Loucy (cell line): ENCODE results near the gene ELMO1.

Experiments
- H2AFZ ChIP-seq: fragments of 200-600 bp; sonication (generic); 2 replicates; pipeline ENCODE4 v1.6.0; 2016; ENCODE audit warnings: antibody characterized with exemption, mild to moderate bottlenecking, low read length, moderate library complexity
- H3F3A ChIP-seq: fragments of 200-600 bp; 2 replicates; pipeline ENCODE4 v1.6.0; 2016; ENCODE audit warnings: antibody characterized with exemption, low read depth, mild to moderate bottlenecking
- H3K27me3 ChIP-seq: fragments of 200-600 bp; sonication (generic); 2 replicates; pipeline ENCODE4 v1.6.1; 2014; ENCODE audit warnings: low read length, mild to moderate bottlenecking; ENCODE audit not compliant: insufficient read depth, poor library complexity, severe bottlenecking
- H3K36me3 ChIP-seq: fragments of 200-600 bp; sonication (generic); 2 replicates; pipeline ENCODE4 v1.6.1; 2016; ENCODE audit warnings: low read length; ENCODE audit not compliant: insufficient read depth
- H3K4me1 ChIP-seq: fragments of 200-600 bp; sonication (generic); 2 replicates; pipeline ENCODE4 v1.5.1; 2014; ENCODE audit warnings: low read length, mild to moderate bottlenecking; ENCODE audit not compliant: insufficient read depth, poor library complexity, severe bottlenecking
- H3K4me2 ChIP-seq: fragments of 200-600 bp; sonication (generic); 2 replicates; pipeline ENCODE4 v1.6.0; 2014; ENCODE audit warnings: antibody characterized with exemption, low read length, low read depth, mild to moderate bottlenecking; ENCODE audit not compliant: poor library complexity, severe bottlenecking
- H3K4me3 ChIP-seq: fragments of 200-600 bp; sonication (generic); 2 replicates; pipeline ENCODE4 v1.5.1; 2014; ENCODE audit warnings: low read length, mild to moderate bottlenecking, mixed read lengths; ENCODE audit not compliant: poor library complexity, severe bottlenecking
- H3K79me2 ChIP-seq: fragments of 200-600 bp; sonication (generic); 2 replicates; pipeline ENCODE4 v1.6.1; 2014; ENCODE audit warnings: low read length; ENCODE audit not compliant: insufficient read depth
- H3K9ac ChIP-seq: fragments of 200-600 bp; sonication (generic); 2 replicates; pipeline ENCODE4 v1.6.0; 2014; ENCODE audit warnings: mild to moderate bottlenecking, low read depth, low read length, moderate library complexity; ENCODE audit not compliant: poor library complexity, severe bottlenecking
- H3K9me2 ChIP-seq: fragments of 200-600 bp; sonication (generic); replicated peaks from 2 replicates; pipeline ENCODE4 v1.6.1; 2016; ENCODE audit warnings: low read depth, low read length, mixed read lengths
- H3K9me3 ChIP-seq: fragments of 200-600 bp; sonication (generic); 2 replicates; pipeline ENCODE4 v1.6.1; 2014; ENCODE audit warnings: mild to moderate bottlenecking, antibody characterized with exemption, low read length, low read depth; ENCODE audit not compliant: insufficient read depth
- H4K20me1 ChIP-seq: fragments of 200-600 bp; sonication (generic); 2 replicates; pipeline ENCODE4 v1.6.0; 2014; ENCODE audit warnings: antibody characterized with exemption, low read length, mild to moderate bottlenecking; ENCODE audit not compliant: insufficient read depth, poor library complexity, severe bottlenecking
- CTCF ChIP-seq: fragments of 200-600 bp; sonication (generic); conservative IDR thresholded peaks from 2 replicates; pipeline ENCODE4 v1.5.1; 2014; ENCODE audit warnings: mild to moderate bottlenecking, antibody characterized with exemption, low read length
- EZH2phosphoT487 ChIP-seq: fragments of 200-600 bp; IDR thresholded peaks from 2 replicates; pipeline ENCODE4 v1.6.1; 2018; ENCODE audit warnings: antibody characterized with exemption, mild to moderate bottlenecking, moderate library complexity, borderline replicate concordance

Gene ELMO1

GRCh38 chr7:37417107-37417474 lies 31.6 kb downstream of the ELMO1 start:
- TF ChIP-seq EZH2phosphoT487: no peak
- TF ChIP-seq CTCF: no peak
- H3K4me2 ChIP-seq: no peak overlapping the region
- H3K36me3 ChIP-seq: 0 out of 2 replicates have a peak, but pooled peaks cover 2% of the 10 kb centered on the region
- H3K27me3 ChIP-seq: no peaks in the 10 kb centered on the region
- no peaks in the 10 kb centered on the region for H4K20me1 ChIP-seq
- H2AFZ ChIP-seq: no peak overlapping the region
- no peaks in the 10 kb centered on the region for H3K9me2 ChIP-seq
- H3F3A ChIP-seq: no peaks in the 10 kb centered on the region
- peaks cover 14% of the 10 kb centered on the region; the same call in 1 of the 2 replicates for H3K79me2 ChIP-seq
- no peak overlapping the region for H3K4me3 ChIP-seq
- H3K4me1 ChIP-seq: peaks cover 11% of the 10 kb centered on the region
- H3K9ac ChIP-seq: no peak overlapping the region
- no peaks in the 10 kb centered on the region for H3K9me3 ChIP-seq

GRCh38 chr7:37416378-37417106 lies 32.1 kb downstream of the ELMO1 start:
- Histone ChIP-seq H3K9me3 (no peaks in the 10 kb centered on the region), H3K9me2 (no peaks in the 10 kb centered on the region), H3K4me2 (no peak overlapping the region), H4K20me1 (no peaks in the 10 kb centered on the region), H3K4me1 (peaks cover 11% of the 10 kb centered on the region), H3K79me2 (peaks cover 14% of the 10 kb centered on the region; the same call in 1 of the 2 replicates), H3K4me3 (no peak overlapping the region), H3K27me3 (no peaks in the 10 kb centered on the region), H3K9ac (no peak overlapping the region), H3K36me3 (0 out of 2 replicates have a peak, but pooled peaks cover 2% of the 10 kb centered on the region), H3F3A (no peaks in the 10 kb centered on the region), H2AFZ (no peak overlapping the region)
- TF ChIP-seq EZH2phosphoT487 (no peak), CTCF (no peak)

GRCh38 chr7:37415629-37416028 lies 33.0 kb downstream of the ELMO1 start:
- TF ChIP-seq EZH2phosphoT487: no peak
- no peak for TF ChIP-seq CTCF
- no peak overlapping the region for H2AFZ ChIP-seq

More at GRCh38 chr7:37415629-37416028, 33.0 kb downstream of the ELMO1 start:
- peaks cover 8% of the 10 kb centered on the region for H3K4me1 ChIP-seq
- H3K79me2 ChIP-seq: peaks cover 14% of the 10 kb centered on the region; the same call in 1 of the 2 replicates
- H3K9ac ChIP-seq: no peak overlapping the region
- no peaks in the 10 kb centered on the region for H3K9me3 ChIP-seq
- H4K20me1 ChIP-seq: no peaks in the 10 kb centered on the region
- H3K4me3 ChIP-seq: no peak overlapping the region
- no peaks in the 10 kb centered on the region for H3K27me3 ChIP-seq
- H3K36me3 ChIP-seq: 0 out of 2 replicates have a peak, but pooled peaks cover 2% of the 10 kb centered on the region
- H3K4me2 ChIP-seq: no peak overlapping the region
- H3K9me2 ChIP-seq: no peaks in the 10 kb centered on the region
- H3F3A ChIP-seq: no peaks in the 10 kb centered on the region
